NT2/D1 (cell line): ENCODE results near the gene COL1A2.

Experiments
- SUZ12 ChIP-seq: IDR thresholded peaks from 2 replicates; pipeline ENCODE4 v1.6.1; 2011; ENCODE audit not compliant: insufficient read length, insufficient read depth; ENCODE audit errors: extremely low read depth
- YY1 ChIP-seq: IDR thresholded peaks from 2 replicates; pipeline ENCODE4 v1.6.1; 2011; ENCODE audit not compliant: insufficient read length, insufficient read depth

DNA sequence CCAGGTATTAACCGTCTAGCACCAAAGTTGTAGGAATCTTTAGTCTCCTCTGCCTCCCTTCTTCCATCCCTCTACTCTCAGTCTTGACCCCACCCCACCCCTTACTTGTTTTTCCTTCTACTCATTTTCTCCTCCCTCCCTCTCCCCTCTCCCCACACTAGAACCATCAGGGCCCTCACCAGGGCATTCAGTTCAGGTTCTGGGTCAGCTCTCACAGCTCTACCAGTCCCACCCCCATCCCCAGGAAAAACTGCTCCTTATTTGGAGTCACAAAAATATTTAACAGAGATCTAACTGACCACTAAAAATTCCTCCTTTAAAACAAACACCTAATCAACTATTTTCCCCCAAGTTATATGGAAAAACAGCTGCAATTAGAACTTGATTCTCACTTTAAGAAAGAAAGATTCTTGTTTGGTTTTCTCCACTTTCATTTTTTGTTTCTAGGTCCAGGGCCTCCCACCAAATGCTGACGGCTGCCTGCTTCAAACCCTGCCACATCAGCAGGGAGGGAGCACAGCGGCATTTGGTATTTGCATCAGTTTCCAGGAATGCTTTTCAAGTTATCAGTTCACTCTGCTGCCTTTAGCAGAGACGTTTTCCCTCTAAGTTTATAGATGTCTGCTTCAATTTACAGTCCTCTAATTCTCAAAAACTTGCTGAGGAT lies 2.8 kb upstream of the COL1A2 start:
- TF ChIP-seq YY1: no peak
- TF ChIP-seq SUZ12: no peak
